Right forelimb (tissue), 1 donor: ENCODE data around the gene TMEM260.
"Not testable (repeated sequence)": the region's sequence is repeated elsewhere in the genome, so short reads cannot be mapped to it uniquely, and the experiment has no call there.

Experiments used
- DNase-seq: peaks from one replicate; pipeline ENCODE4 v3.0.0-alpha.2; 2018

Gene TMEM260

GRCh38 chr14:56686416-56686815 lies 106.8 kb downstream of the TMEM260 start:
- no peak for DNase-seq

DNA sequence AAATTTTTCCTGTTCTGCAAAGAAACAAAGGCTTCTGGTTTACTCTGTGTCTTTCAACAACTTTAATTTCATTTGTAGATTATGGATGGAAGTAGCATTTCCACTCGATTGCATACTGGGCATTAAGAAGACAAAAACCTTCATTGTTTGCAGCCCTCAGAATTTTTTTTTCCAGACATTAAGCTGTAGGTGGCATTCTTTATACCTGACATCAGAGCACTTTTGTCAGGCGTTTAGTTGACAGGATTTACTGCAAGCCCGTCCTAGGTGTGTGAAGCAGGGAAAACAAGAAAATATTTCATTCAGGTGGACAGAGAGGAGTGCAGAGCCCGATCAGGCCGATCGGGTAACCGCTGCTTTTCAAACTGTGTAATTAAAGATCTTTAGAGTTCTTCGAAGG lies 107.5 kb downstream of the TMEM260 start:
- DNase-seq = no peak

DNA sequence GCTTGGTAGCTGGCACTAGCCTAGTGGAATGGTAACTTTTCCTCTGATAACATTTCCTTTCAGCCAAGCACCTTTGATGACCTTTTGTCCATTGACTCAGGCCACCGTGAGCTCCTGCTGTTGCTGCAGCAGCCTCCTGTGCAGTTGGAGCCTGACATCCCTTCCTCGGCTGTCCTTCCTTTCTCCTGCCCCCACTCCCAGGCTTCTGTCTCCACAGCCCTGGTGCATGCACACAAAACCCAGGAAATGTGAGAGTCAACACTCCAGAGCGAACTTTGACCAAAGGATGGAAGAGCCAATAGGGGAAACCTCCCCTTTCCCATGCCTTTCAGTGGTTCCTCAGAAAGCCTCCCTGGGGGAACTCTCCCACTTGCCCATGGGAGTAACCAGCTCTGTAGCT lies 115.0 kb downstream of the TMEM260 start:
- DNase-seq = no peak

GRCh38 chr14:56695216-56695615 lies 115.6 kb downstream of the TMEM260 start:
- DNase-seq = not testable (repeated sequence)
